ENCODE measurements around the gene KYNU.

GRCh38 chr2:142873831-142874287 lies 3.6 kb upstream of the KYNU start:
- TF ChIP-seq, protein P1, sequence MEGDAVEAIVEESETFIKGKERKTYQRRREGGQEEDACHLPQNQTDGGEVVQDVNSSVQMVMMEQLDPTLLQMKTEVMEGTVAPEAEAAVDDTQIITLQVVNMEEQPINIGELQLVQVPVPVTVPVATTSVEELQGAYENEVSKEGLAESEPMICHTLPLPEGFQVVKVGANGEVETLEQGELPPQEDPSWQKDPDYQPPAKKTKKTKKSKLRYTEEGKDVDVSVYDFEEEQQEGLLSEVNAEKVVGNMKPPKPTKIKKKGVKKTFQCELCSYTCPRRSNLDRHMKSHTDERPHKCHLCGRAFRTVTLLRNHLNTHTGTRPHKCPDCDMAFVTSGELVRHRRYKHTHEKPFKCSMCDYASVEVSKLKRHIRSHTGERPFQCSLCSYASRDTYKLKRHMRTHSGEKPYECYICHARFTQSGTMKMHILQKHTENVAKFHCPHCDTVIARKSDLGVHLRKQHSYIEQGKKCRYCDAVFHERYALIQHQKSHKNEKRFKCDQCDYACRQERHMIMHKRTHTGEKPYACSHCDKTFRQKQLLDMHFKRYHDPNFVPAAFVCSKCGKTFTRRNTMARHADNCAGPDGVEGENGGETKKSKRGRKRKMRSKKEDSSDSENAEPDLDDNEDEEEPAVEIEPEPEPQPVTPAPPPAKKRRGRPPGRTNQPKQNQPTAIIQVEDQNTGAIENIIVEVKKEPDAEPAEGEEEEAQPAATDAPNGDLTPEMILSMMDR (conservative IDR thresholded peaks at IDR 0.05): no peak
- no peak for TF ChIP-seq EZH2 (IDR thresholded peaks at IDR 0.05; ENCODE audit: low read depth)

All from PC-9 (cell line).